Thoracic aorta (tissue), 2 donors: ENCODE measurements around the gene RASD2. TPM values are rescaled to one million over a fixed set of nuclear protein-coding genes. Genes with fewer than 3 reads are reported as not detected.

Source experiments
- ATAC-seq: fragments of 150-250 bp; one replicate; pipeline ENCODE4 v1.8.0; 2017; ENCODE audit warnings: low read depth; ENCODE audit not compliant: insufficient number of reproducible peaks, low FRiP score
- DNase-seq: peaks from one replicate; pipeline ENCODE4 v3.0.0-alpha.2; 2020; ENCODE audit warnings: low spot score
- H3K27ac ChIP-seq, 2 donors: fragments of 200-600 bp; sonication (generic); 1 replicate in 1 of 2; 2 replicates in 1 of 2; pipeline ENCODE4 v1.5.1; 2016; ENCODE audit warnings: mild to moderate bottlenecking in 2 of 2, moderate library complexity in 2 of 2
- H3K27me3 ChIP-seq: fragments of 200-600 bp; sonication (generic); replicated peaks from 2 replicates; pipeline ENCODE4 v1.6.0; 2016; ENCODE audit warnings: mild to moderate bottlenecking; ENCODE audit not compliant: insufficient read depth
- H3K36me3 ChIP-seq: fragments of 200-600 bp; sonication (generic); one replicate; pipeline ENCODE4 v1.5.1; 2016
- H3K4me1 ChIP-seq, 2 donors: fragments of 200-600 bp; sonication (generic); 1 replicate in 1 of 2; 2 replicates in 1 of 2; pipeline versions ENCODE4 v1.5.1 to v1.6.0; 2016; ENCODE audit warnings: low read depth in 2 of 2, mild to moderate bottlenecking in 1 of 2; ENCODE audit not compliant: control insufficient read depth in 1 of 2
- H3K4me3 ChIP-seq: fragments of 200-600 bp; sonication (generic); 2 replicates; pipeline ENCODE4 v1.5.1; 2016; ENCODE audit warnings: mild to moderate bottlenecking
- H3K9me3 ChIP-seq: fragments of 200-600 bp; sonication (generic); 2 replicates; pipeline ENCODE4 v1.5.1; 2016
- CTCF ChIP-seq: fragments of 200-600 bp; sonication (generic); IDR thresholded peaks from one replicate; pipeline ENCODE4 v1.5.1; 2019; ENCODE audit warnings: antibody characterized with exemption
- total RNA-seq, 2 donors: library from RNA; depleted of rRNA; stranded (reverse); fragments of >200 nt; gene quantifications; one replicate each; pipeline versions ENCODE4 v1.1.0 to v1.2.3, GENCODE V29; 2016

RASD2 gene
- total RNA-seq, 2 donors from 2014 or later: 14.0 to 18.8 TPM

GRCh38 chr22:35548722-35549112 lies 8.1 kb downstream of the RASD2 start:
- no peaks in the 10 kb centered on the region for H3K27me3 ChIP-seq
- H3K27ac ChIP-seq: no peak overlapping the region
- no peak for TF ChIP-seq CTCF
- ATAC-seq (no peak), DNase-seq (no peak)
- peaks cover 0 to 31% of the 10 kb centered on the region in 2 donors for H3K4me1 ChIP-seq
- no peaks in the 10 kb centered on the region for H3K9me3 ChIP-seq
- peaks cover 12% of the 10 kb centered on the region for H3K36me3 ChIP-seq
- H3K4me3 ChIP-seq: no peak overlapping the region

- Histone ChIP-seq H3K4me3 (no peak overlapping the region), H3K27me3 (no peaks in the 10 kb centered on the region), H3K9me3 (no peaks in the 10 kb centered on the region), H3K4me1 (peaks cover 0 to 24% of the 10 kb centered on the region in 2 donors), H3K27ac (no peak overlapping the region), H3K36me3 (peaks cover 12% of the 10 kb centered on the region)
- TF ChIP-seq CTCF: no peak
- ATAC-seq (no peak), DNase-seq (no peak)
Observed at GRCh38 chr22:35549328-35549727, 8.7 kb downstream of the RASD2 start.

- DNase-seq (no peak), ATAC-seq (no peak)
- Histone ChIP-seq H3K9me3 (no peaks in the 10 kb centered on the region), H3K27ac (no peak overlapping the region), H3K4me1 (peaks cover 0 to 12% of the 10 kb centered on the region in 2 donors), H3K4me3 (no peak overlapping the region), H3K36me3 (peaks cover 12% of the 10 kb centered on the region), H3K27me3 (no peaks in the 10 kb centered on the region)
- no peak for TF ChIP-seq CTCF
Observed at GRCh38 chr22:35551549-35552177, 11.0 kb downstream of the RASD2 start.

GRCh38 chr22:35552196-35552842 lies 11.7 kb downstream of the RASD2 start:
- ATAC-seq (no peak), DNase-seq (no peak)
- Histone ChIP-seq H3K27me3 (no peaks in the 10 kb centered on the region), H3K27ac (no peak overlapping the region), H3K9me3 (no peaks in the 10 kb centered on the region), H3K36me3 (peaks cover 12% of the 10 kb centered on the region), H3K4me1 (peaks cover 0 to 12% of the 10 kb centered on the region in 2 donors), H3K4me3 (no peak overlapping the region)
- TF ChIP-seq CTCF: no peak

GRCh38 chr22:35552846-35553245 lies 12.2 kb downstream of the RASD2 start:
- Histone ChIP-seq H3K4me3 (no peak overlapping the region), H3K36me3 (peaks cover 10% of the 10 kb centered on the region), H3K9me3 (no peaks in the 10 kb centered on the region), H3K27me3 (no peaks in the 10 kb centered on the region), H3K4me1 (peaks cover 0 to 12% of the 10 kb centered on the region in 2 donors), H3K27ac (no peak overlapping the region)
- no peak for ATAC-seq
- no peak for DNase-seq
- TF ChIP-seq CTCF: no peak
